Keratinocyte (primary cell): ENCODE results near the gene COL1A2. TPM values are rescaled to one million over a fixed set of nuclear protein-coding genes. Genes with fewer than 3 reads are reported as not detected.

Experiments used
- DNase-seq: peaks from one replicate; pipeline ENCODE4 v3.0.0-alpha.2; 2011; ENCODE audit warnings: low read depth, missing footprints, low spot score
- FAIRE-seq: peaks from 2 replicates; lab custom pipeline; 2011; peaks lifted over from hg19 to GRCh38; lab: Jason Lieb, UNC
- H2AFZ ChIP-seq: 2 replicates; pipeline ENCODE4 v1.6.0; 2012; ENCODE audit warnings: low read length, control low read depth, inconsistent platforms; ENCODE audit not compliant: control insufficient read depth
- H3K27ac ChIP-seq: 2 replicates; pipeline ENCODE4 v1.5.1; 2011; ENCODE audit warnings: low read length; ENCODE audit not compliant: control insufficient read depth, insufficient read depth
- H3K27me3 ChIP-seq: 3 replicates; pipeline ENCODE4 v1.6.0; 2011; ENCODE audit warnings: low read length; ENCODE audit not compliant: control insufficient read depth, insufficient read depth; ENCODE audit errors: extremely low read depth
- H3K36me3 ChIP-seq, 2 experiments: 2 replicates in 1 of 2; 3 replicates in 1 of 2; pipeline ENCODE4 v1.5.1; 2011; ENCODE audit warnings: low read length in 2 of 2, mild to moderate bottlenecking in 1 of 2; ENCODE audit not compliant: control insufficient read depth in 2 of 2, insufficient read depth in 2 of 2; ENCODE audit errors: extremely low read depth in 1 of 2
- H3K4me1 ChIP-seq: 3 replicates; pipeline ENCODE4 v1.5.1; 2011; ENCODE audit warnings: low read length; ENCODE audit not compliant: control insufficient read depth, insufficient read depth; ENCODE audit errors: extremely low read depth
- H3K4me2 ChIP-seq: 3 replicates; pipeline ENCODE4 v1.6.0; 2011; ENCODE audit warnings: low read depth, low read length; ENCODE audit not compliant: control insufficient read depth, insufficient read depth; ENCODE audit errors: extremely low read depth
- H3K4me3 ChIP-seq, 3 experiments: fragments of 200-600 bp in 1 of 3; sonication (generic) in 1 of 3; 2 replicates in 2 of 3; 3 replicates in 1 of 3; pipeline ENCODE4 v1.5.1; 2011 to 2016; ENCODE audit warnings: low read length in 3 of 3, mild to moderate bottlenecking in 3 of 3, control low read depth in 2 of 3, inconsistent platforms in 1 of 3, low read depth in 1 of 3, mixed read lengths in 1 of 3, mixed run types in 1 of 3, moderate library complexity in 1 of 3; ENCODE audit not compliant: control insufficient read depth in 2 of 3, insufficient read depth in 2 of 3; ENCODE audit errors: extremely low read depth in 1 of 3
- H3K79me2 ChIP-seq: 2 replicates; pipeline ENCODE4 v1.6.0; 2012; ENCODE audit warnings: low read length; ENCODE audit not compliant: control insufficient read depth, insufficient read depth
- H3K9ac ChIP-seq: 3 replicates; pipeline ENCODE4 v1.6.0; 2011; ENCODE audit warnings: low read length; ENCODE audit not compliant: control insufficient read depth, insufficient read depth; ENCODE audit errors: extremely low read depth
- H3K9me1 ChIP-seq: 3 replicates; pipeline ENCODE4 v1.6.0; 2011; ENCODE audit warnings: low read length; ENCODE audit not compliant: control insufficient read depth, insufficient read depth; ENCODE audit errors: extremely low read depth
- H3K9me3 ChIP-seq: 2 replicates; pipeline ENCODE4 v1.5.1; 2012; ENCODE audit warnings: low read depth, low read length; ENCODE audit not compliant: control insufficient read depth
- H4K20me1 ChIP-seq: 3 replicates; pipeline ENCODE4 v1.6.0; 2011; ENCODE audit warnings: low read length; ENCODE audit not compliant: control insufficient read depth, insufficient read depth; ENCODE audit errors: extremely low read depth
- EZH2 ChIP-seq: IDR thresholded peaks from one replicate; pipeline ENCODE4 v1.6.1; 2012; ENCODE audit warnings: inconsistent platforms, mild to moderate bottlenecking, low read length, moderate library complexity
- dilution Hi-C: fragments of 300-500 bp; cut with MboI; formaldehyde crosslinking; loops from one replicate; pipeline ENCODE4 v1.7.0; 2020; ENCODE audit warnings: low sequenced_read_pairs; ENCODE audit not compliant: extremely low pct_ligation_motif_present
- polyA plus RNA-seq, 5 experiments: library from polyadenylated mRNA; depleted of rRNA in 3 of 5; stranded (reverse) in 3 of 5; stranded (forward) in 1 of 5; unstranded in 1 of 5; fragments of >200 nt; gene quantifications; 1 replicate in 1 of 5; 2 replicates in 3 of 5; 3 replicates in 1 of 5; pipeline versions ENCODE4 v1.2.1 to v1.2.3, GENCODE V29; 2011 to 2012; ENCODE audit warnings: missing spikeins in 2 of 5, low read depth in 1 of 5, low replicate concordance in 1 of 5
- TF ChIP-seq, protein P1 (sequence below), 3 experiments: IDR thresholded peaks in 1 of 3; conservative IDR thresholded peaks in 1 of 3; optimal IDR thresholded peaks in 1 of 3; 2 replicates in 2 of 3; 3 replicates in 1 of 3; pipeline versions ENCODE3 to v1.5.1; 2011; ENCODE audit warnings: low read length in 3 of 3, mild to moderate bottlenecking in 3 of 3, moderate library complexity in 2 of 3, control low read depth in 1 of 3, inconsistent platforms in 1 of 3; ENCODE audit not compliant: insufficient read depth in 2 of 3; ENCODE audit errors: extremely low read depth in 1 of 3

Gene COL1A2
- polyA plus RNA-seq, 1 donor (not counting 4 experiments of a cell fraction or from before 2014, with no cell fraction given): 0.13 TPM

DNA sequence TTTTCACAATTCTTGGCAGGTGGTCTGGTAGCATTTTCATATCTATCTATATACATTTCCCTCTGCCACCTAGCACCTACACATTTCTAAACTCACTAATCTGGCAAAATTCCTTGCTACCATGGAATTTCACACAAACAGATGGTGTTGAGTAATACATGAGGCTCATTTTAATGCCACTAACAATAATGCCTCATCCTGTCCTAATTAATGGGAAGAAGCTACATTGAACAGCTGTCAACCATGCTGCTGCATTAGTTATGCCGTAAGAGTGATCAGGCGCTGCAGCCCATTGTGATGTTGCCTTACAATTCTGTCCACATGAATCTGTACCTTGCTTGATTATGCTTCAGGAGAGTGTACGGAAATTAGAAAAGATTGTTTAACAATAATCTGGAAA lies 23.2 kb downstream of the COL1A2 start:
- no peaks in the 10 kb centered on the region for H3K9me1 ChIP-seq
- no peaks in the 10 kb centered on the region for H3K36me3 ChIP-seq
- no peaks in the 10 kb centered on the region for H4K20me1 ChIP-seq
- no peak for FAIRE-seq
- H3K9ac ChIP-seq: no peak overlapping the region
- no peaks in the 10 kb centered on the region for H3K79me2 ChIP-seq
- H3K27ac ChIP-seq: no peak overlapping the region
- no peaks in the 10 kb centered on the region for H3K4me1 ChIP-seq
- no peak overlapping the region for H3K4me3 ChIP-seq
- no peaks in the 10 kb centered on the region for H3K9me3 ChIP-seq
- no peak overlapping the region for H3K4me2 ChIP-seq
- H3K27me3 ChIP-seq: peaks cover 3% of the 10 kb centered on the region
- dilution Hi-C loops: no loop called here
- DNase-seq: no peak
- TF ChIP-seq EZH2: no peak
- TF ChIP-seq, protein P1, sequence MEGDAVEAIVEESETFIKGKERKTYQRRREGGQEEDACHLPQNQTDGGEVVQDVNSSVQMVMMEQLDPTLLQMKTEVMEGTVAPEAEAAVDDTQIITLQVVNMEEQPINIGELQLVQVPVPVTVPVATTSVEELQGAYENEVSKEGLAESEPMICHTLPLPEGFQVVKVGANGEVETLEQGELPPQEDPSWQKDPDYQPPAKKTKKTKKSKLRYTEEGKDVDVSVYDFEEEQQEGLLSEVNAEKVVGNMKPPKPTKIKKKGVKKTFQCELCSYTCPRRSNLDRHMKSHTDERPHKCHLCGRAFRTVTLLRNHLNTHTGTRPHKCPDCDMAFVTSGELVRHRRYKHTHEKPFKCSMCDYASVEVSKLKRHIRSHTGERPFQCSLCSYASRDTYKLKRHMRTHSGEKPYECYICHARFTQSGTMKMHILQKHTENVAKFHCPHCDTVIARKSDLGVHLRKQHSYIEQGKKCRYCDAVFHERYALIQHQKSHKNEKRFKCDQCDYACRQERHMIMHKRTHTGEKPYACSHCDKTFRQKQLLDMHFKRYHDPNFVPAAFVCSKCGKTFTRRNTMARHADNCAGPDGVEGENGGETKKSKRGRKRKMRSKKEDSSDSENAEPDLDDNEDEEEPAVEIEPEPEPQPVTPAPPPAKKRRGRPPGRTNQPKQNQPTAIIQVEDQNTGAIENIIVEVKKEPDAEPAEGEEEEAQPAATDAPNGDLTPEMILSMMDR (optimal IDR thresholded peaks at IDR 0.05 in 1 of 3, IDR thresholded peaks at IDR 0.05 in 1 of 3, conservative IDR thresholded peaks at IDR 0.05 in 1 of 3; ENCODE audit: extremely low read depth in 1 of 3, insufficient read depth in 2 of 3, low read length in 3 of 3): no peak
- no peak overlapping the region for H2AFZ ChIP-seq

DNA sequence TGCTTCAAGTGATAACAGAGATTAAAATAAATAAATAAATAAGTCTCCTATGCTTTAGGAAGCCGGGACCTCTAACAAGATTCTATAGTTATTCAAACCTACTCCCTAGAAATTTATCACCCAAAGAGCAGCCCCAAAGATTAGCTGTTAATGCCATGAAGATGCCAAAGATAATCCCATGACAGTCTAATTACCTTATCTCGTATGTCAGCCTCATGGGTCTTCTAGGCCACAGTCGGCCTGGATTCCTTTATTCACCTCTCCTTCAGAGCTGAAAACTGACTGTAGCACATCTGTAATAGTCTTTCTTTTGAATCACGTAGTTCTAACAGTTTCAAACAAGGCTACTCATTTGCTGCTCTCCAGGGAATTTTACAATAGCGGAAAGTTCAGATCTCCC lies 24.2 kb downstream of the COL1A2 start:
- H3K27me3 ChIP-seq: peaks cover 3% of the 10 kb centered on the region
- no peaks in the 10 kb centered on the region for H3K36me3 ChIP-seq
- H2AFZ ChIP-seq: no peak overlapping the region
- no peaks in the 10 kb centered on the region for H3K79me2 ChIP-seq
- H4K20me1 ChIP-seq: no peaks in the 10 kb centered on the region
- H3K27ac ChIP-seq: no peak overlapping the region
- FAIRE-seq (no peak), DNase-seq (no peak)
- no peaks in the 10 kb centered on the region for H3K4me1 ChIP-seq
- H3K9me3 ChIP-seq: no peaks in the 10 kb centered on the region
- H3K9ac ChIP-seq: no peak overlapping the region
- dilution Hi-C loops: no loop called here
- no peak overlapping the region for H3K4me3 ChIP-seq
- no peaks in the 10 kb centered on the region for H3K9me1 ChIP-seq
- H3K4me2 ChIP-seq: no peak overlapping the region
- TF ChIP-seq EZH2: no peak
- TF ChIP-seq, protein P1 (optimal IDR thresholded peaks at IDR 0.05 in 1 of 3, IDR thresholded peaks at IDR 0.05 in 1 of 3, conservative IDR thresholded peaks at IDR 0.05 in 1 of 3; ENCODE audit: extremely low read depth in 1 of 3, insufficient read depth in 2 of 3, low read length in 3 of 3): no peak
